Lower lobe of right lung (tissue), 2 donors: ENCODE measurements around the gene ESAM. TPM values are rescaled to one million over a fixed set of nuclear protein-coding genes. Genes with fewer than 3 reads are reported as not detected.
A peak's percentile ranks its signal among the peaks of the same experiment; 100 is the strongest.

Source experiments
- ATAC-seq, 2 donors: fragments of 200-7000 bp; cut with Tn5 transposase; one replicate each; pipeline ENCODE4 v1.9.1; 2020 to 2022; ENCODE audit warnings: mild to moderate bottlenecking in 2 of 2, moderate library complexity in 2 of 2
- DNase-seq: peaks from one replicate; pipeline ENCODE4 v3.0.0-alpha.2; 2020
- H3K27ac ChIP-seq: fragments of 200-600 bp; one replicate; pipeline ENCODE4 v1.8.0; 2022
- H3K27me3 ChIP-seq: fragments of 200-600 bp; one replicate; pipeline ENCODE4 v1.8.0; 2022; ENCODE audit warnings: low read depth
- H3K36me3 ChIP-seq: fragments of 200-600 bp; one replicate; pipeline ENCODE4 v1.8.0; 2022; ENCODE audit warnings: mild to moderate bottlenecking
- H3K4me1 ChIP-seq: fragments of 200-600 bp; one replicate; pipeline ENCODE4 v1.8.0; 2022
- H3K4me3 ChIP-seq: fragments of 200-600 bp; one replicate; pipeline ENCODE4 v1.8.0; 2022; ENCODE audit warnings: mild to moderate bottlenecking
- H3K9me3 ChIP-seq: fragments of 200-600 bp; one replicate; pipeline ENCODE4 v1.8.0; 2022
- CTCF ChIP-seq: fragments of 200-600 bp; IDR thresholded peaks from one replicate; pipeline ENCODE4 v1.8.0; 2022; ENCODE audit warnings: antibody characterized with exemption, mild to moderate bottlenecking
- intact Hi-C: fragments of 100-400 bp; cut with DNase I; formaldehyde crosslinking; loops from one replicate; pipeline ENCODE4 v1.11.0; 2022
- total RNA-seq: library from RNA; stranded (reverse); fragmentation: NEBNext Ultra II Directional; extraction: Animal tissue kit (Norgen Biotek cat#: 25700); gene quantifications from one replicate; pipeline ENCODE4 v1.2.1, GENCODE V29; 2021
- donor health status: DM: no; HTN: yes; CAD: no; lungs with severe emphysema.

ESAM gene
- total RNA-seq, 1 donor from 2014 or later = 131 TPM

GRCh38 chr11:124758355-124759265 lies 3.5 kb downstream of the ESAM start:
- TF ChIP-seq CTCF = peak; percentile 83
- Histone ChIP-seq H3K4me3 (peak overlapping the region; percentile 66), H3K4me1 (peaks cover 71% of the 10 kb centered on the region), H3K9me3 (no peaks in the 10 kb centered on the region), H3K27ac (peak overlapping the region; percentile 92), H3K36me3 (peaks cover 32% of the 10 kb centered on the region), H3K27me3 (peaks cover 42% of the 10 kb centered on the region)
- ATAC-seq = peak; percentile 76 to 77
- peak; percentile 89 for DNase-seq
- intact Hi-C loops = no loop called here

GRCh38 chr11:124757320-124757719 lies 4.8 kb downstream of the ESAM start:
- no peaks in the 10 kb centered on the region for H3K9me3 ChIP-seq
- no peak for ATAC-seq
- H3K27me3 ChIP-seq = peaks cover 35% of the 10 kb centered on the region
- no peak for TF ChIP-seq CTCF
- H3K4me1 ChIP-seq = peaks cover 73% of the 10 kb centered on the region
- no peak for DNase-seq
- peak overlapping the region; percentile 92 for H3K27ac ChIP-seq
- H3K4me3 ChIP-seq = no peak overlapping the region
- intact Hi-C loops = no loop called here
- H3K36me3 ChIP-seq = peaks cover 42% of the 10 kb centered on the region

DNA sequence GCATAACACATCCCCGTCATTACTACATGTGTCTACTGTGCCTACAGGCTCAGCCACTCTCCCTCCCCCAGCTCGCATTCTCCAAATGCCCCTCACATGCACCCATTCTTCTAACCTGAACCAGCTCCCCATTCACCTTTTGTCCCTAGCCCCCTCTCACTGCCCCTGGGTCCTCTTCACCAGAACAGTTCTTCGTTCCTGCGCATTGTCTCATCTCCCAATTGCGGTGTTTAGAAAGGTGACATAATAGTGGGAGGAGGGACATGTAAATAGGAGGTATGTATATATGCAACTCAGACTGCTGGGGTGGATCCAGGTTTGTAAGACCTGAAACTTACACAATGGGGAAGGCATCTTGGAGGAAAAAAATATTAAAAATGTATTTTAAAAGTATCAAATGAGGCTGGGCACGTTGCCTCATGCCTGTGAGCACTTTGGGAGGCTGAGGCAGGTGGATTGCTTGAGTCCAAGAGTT lies 5.3 kb downstream of the ESAM start:
- Histone ChIP-seq H3K9me3 (no peaks in the 10 kb centered on the region), H3K4me3 (no peak overlapping the region), H3K27me3 (peaks cover 32% of the 10 kb centered on the region), H3K36me3 (peaks cover 45% of the 10 kb centered on the region), H3K27ac (no peak overlapping the region), H3K4me1 (peaks cover 73% of the 10 kb centered on the region)
- intact Hi-C loops = no loop called here
- ATAC-seq = no peak
- DNase-seq = no peak
- no peak for TF ChIP-seq CTCF

- intact Hi-C loops = no loop called here
- peaks cover 73% of the 10 kb centered on the region for H3K4me1 ChIP-seq
- no peak for TF ChIP-seq CTCF
- H3K27me3 ChIP-seq = peaks cover 29% of the 10 kb centered on the region
- no peaks in the 10 kb centered on the region for H3K9me3 ChIP-seq
- H3K27ac ChIP-seq = no peak overlapping the region
- no peak for DNase-seq
- no peak overlapping the region for H3K4me3 ChIP-seq
- no peak for ATAC-seq
- H3K36me3 ChIP-seq = peaks cover 45% of the 10 kb centered on the region
Observed at GRCh38 chr11:124756033-124756752, 5.9 kb downstream of the ESAM start.

DNA sequence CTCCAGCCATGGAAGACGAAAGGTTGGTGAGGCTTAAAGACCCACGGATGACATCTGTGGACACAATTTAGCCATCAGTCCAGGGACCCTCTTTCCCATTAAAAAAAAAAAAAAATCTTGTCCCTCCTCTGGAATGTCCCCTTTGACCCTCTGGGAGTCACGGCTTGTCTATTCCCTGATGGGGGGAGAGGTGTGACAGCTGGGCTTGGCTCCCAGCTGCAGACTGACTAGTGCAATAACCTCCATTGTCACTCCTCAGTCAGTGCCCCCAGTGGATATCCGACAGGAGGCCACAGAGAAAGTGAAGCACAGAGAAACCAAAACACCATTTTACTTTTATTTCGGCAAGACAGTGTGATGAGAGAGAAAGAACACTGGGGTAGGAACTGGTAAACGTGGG lies 7.4 kb downstream of the ESAM start:
- Histone ChIP-seq H3K9me3 (no peaks in the 10 kb centered on the region), H3K4me1 (peaks cover 71% of the 10 kb centered on the region), H3K27me3 (peaks cover 14% of the 10 kb centered on the region), H3K27ac (no peak overlapping the region), H3K36me3 (peaks cover 45% of the 10 kb centered on the region), H3K4me3 (no peak overlapping the region)
- ATAC-seq = no peak
- TF ChIP-seq CTCF = no peak
- intact Hi-C loops = no loop called here
- DNase-seq = no peak
